Ovary (tissue), 3 donors: ENCODE measurements around the gene DNHD1.

Source experiments
- CTCF ChIP-seq, 3 donors: fragments of 450-650 bp in 2 of 3; fragments of 200-600 bp in 1 of 3; IDR thresholded peaks; one replicate each; pipeline versions ENCODE4 v1.5.1 to v1.8.0; 2016 to 2022; ENCODE audit warnings: antibody characterized with exemption in 3 of 3, mild to moderate bottlenecking in 1 of 3
- POLR2A ChIP-seq: fragments of 450-650 bp; IDR thresholded peaks from one replicate; pipeline ENCODE4 v1.6.1; 2017; ENCODE audit warnings: antibody characterized with exemption, mild to moderate bottlenecking, moderate library complexity
- donor health status: DM: no; HTN: no; CAD: no.

- TF ChIP-seq CTCF (IDR thresholded peaks at IDR 0.05), result no peak
- TF ChIP-seq POLR2A, result no peak
Observed at GRCh38 chr11:6615882-6616585, 119.0 kb downstream of the DNHD1 start.
